ENCODE data around the gene PPP1R36.

GRCh38 chr14:64513271-64513670 lies 36.5 kb upstream of the PPP1R36 start:
- TF ChIP-seq POLR2A (IDR thresholded peaks at IDR 0.05), result no peak
- TF ChIP-seq, protein P1, sequence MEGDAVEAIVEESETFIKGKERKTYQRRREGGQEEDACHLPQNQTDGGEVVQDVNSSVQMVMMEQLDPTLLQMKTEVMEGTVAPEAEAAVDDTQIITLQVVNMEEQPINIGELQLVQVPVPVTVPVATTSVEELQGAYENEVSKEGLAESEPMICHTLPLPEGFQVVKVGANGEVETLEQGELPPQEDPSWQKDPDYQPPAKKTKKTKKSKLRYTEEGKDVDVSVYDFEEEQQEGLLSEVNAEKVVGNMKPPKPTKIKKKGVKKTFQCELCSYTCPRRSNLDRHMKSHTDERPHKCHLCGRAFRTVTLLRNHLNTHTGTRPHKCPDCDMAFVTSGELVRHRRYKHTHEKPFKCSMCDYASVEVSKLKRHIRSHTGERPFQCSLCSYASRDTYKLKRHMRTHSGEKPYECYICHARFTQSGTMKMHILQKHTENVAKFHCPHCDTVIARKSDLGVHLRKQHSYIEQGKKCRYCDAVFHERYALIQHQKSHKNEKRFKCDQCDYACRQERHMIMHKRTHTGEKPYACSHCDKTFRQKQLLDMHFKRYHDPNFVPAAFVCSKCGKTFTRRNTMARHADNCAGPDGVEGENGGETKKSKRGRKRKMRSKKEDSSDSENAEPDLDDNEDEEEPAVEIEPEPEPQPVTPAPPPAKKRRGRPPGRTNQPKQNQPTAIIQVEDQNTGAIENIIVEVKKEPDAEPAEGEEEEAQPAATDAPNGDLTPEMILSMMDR (IDR thresholded peaks at IDR 0.05 in 4 of 5, conservative IDR thresholded peaks at IDR 0.05 in 1 of 5), result no peak

Data from gastrocnemius medialis (tissue), 4 donors.